NCI-H82 (cell line): Measurements from ENCODE around the gene SLC9C2.
A peak's percentile ranks its signal among the peaks of the same experiment; 100 is the strongest.
"Not testable (repeated sequence)": the region's sequence is repeated elsewhere in the genome, so short reads cannot be mapped to it uniquely, and the experiment has no call there.

Experiments
- DNase-seq: peaks from one replicate; lab custom pipeline; 2025; lab: John Stamatoyannopoulos, UW

The SLC9C2 gene

GRCh38 chr1:173530795-173531693 is 71.8 kb downstream of the SLC9C2 start:
- DNase-seq, result peak; percentile 90

- DNase-seq, result no peak
Observed at GRCh38 chr1:173529106-173529505, 73.8 kb downstream of the SLC9C2 start.

GRCh38 chr1:173527151-173527826 is 75.6 kb downstream of the SLC9C2 start:
- DNase-seq, result peak; percentile 64

GRCh38 chr1:173525926-173526325 is 76.9 kb downstream of the SLC9C2 start:
- DNase-seq, result no peak

GRCh38 chr1:173523329-173523728 is 79.5 kb downstream of the SLC9C2 start:
- DNase-seq, result no peak

- DNase-seq, result no peak
Observed at GRCh38 chr1:173520799-173521198, 82.1 kb downstream of the SLC9C2 start.

- DNase-seq, result not testable (repeated sequence)
Observed at GRCh38 chr1:173514503-173514902, 88.4 kb downstream of the SLC9C2 start.

- DNase-seq, result no peak
Observed at GRCh38 chr1:173509797-173510196, 93.1 kb downstream of the SLC9C2 start.

GRCh38 chr1:173508541-173508940 is 94.3 kb downstream of the SLC9C2 start:
- DNase-seq, result no peak

GRCh38 chr1:173507847-173508209 is 95.0 kb downstream of the SLC9C2 start:
- DNase-seq, result no peak

- peak; percentile 30 for DNase-seq
Observed at GRCh38 chr1:173507205-173507846, 95.5 kb downstream of the SLC9C2 start.

- peak; percentile 45 for DNase-seq
Observed at GRCh38 chr1:173506437-173506836, 96.4 kb downstream of the SLC9C2 start.

GRCh38 chr1:173505391-173505790 is 97.5 kb downstream of the SLC9C2 start:
- no peak for DNase-seq

GRCh38 chr1:173504268-173504667 is 98.6 kb downstream of the SLC9C2 start:
- DNase-seq, result no peak

GRCh38 chr1:173503391-173503790 is 99.5 kb downstream of the SLC9C2 start:
- DNase-seq, result peak; percentile 63

GRCh38 chr1:173502104-173502503 is 100.8 kb downstream of the SLC9C2 start:
- DNase-seq, result no peak

GRCh38 chr1:173499729-173500128 is 103.1 kb downstream of the SLC9C2 start:
- no peak for DNase-seq

GRCh38 chr1:173496757-173497320 is 106.0 kb downstream of the SLC9C2 start:
- no peak for DNase-seq

- DNase-seq, result no peak
Observed at GRCh38 chr1:173495609-173496267, 107.1 kb downstream of the SLC9C2 start.

GRCh38 chr1:173493125-173493524 is 109.7 kb downstream of the SLC9C2 start:
- DNase-seq, result not testable (repeated sequence)

- DNase-seq, result no peak
Observed at GRCh38 chr1:173491508-173491907, 111.4 kb downstream of the SLC9C2 start.

- no peak for DNase-seq
Observed at GRCh38 chr1:173489929-173490328, 112.9 kb downstream of the SLC9C2 start.
